Activated CD8-positive, alpha-beta memory T cell treated with anti-CD3 and anti-CD28 coated beads, Interleukin-2, amount 50 U/mL, for 4 hours (primary cell): ENCODE results near the gene RABEP1.
A peak's percentile ranks its signal among the peaks of the same experiment; 100 is the strongest.

Experiments
- DNase-seq: peaks from one replicate; pipeline ENCODE4 v3.0.0-alpha.2; 2020

RABEP1 gene

DNA sequence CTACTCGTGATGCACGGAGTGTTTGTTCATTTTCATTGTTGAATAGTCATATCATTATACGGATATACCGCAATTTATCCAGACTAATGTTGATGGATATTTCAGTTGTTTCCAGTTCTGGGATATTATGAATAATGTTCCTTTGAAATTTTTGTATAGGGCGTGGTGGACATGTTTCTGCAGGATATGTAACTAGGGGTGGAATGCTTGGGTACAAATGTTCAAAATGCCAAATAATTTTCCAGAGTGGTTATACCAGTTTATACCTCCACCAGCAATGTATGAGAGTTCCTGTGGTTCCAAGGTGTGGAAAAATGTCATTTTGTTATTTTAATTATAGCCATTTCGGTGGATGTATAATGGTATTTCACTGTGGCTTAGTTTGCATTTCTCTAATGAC, 83.7 kb downstream of the RABEP1 start:
- no peak for DNase-seq

DNA sequence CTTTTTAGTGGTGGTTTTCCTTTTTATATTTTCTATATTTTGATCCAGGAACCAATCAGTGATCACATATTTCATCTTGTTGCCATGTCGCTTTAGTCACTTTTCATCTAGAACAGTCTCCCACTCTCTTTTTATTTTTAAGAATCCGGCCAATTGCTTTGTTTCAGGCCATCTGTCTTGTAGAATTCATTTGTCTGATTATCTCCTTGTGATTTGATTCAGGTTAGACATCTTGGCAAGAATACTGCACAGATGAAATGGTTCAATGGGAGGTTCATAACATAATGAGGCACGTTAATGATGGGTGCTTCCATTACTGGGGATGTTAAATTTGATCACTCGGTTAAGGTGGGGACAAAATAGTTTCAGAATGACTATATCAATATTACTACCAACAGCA, 88.3 kb downstream of the RABEP1 start:
- no peak for DNase-seq

DNA sequence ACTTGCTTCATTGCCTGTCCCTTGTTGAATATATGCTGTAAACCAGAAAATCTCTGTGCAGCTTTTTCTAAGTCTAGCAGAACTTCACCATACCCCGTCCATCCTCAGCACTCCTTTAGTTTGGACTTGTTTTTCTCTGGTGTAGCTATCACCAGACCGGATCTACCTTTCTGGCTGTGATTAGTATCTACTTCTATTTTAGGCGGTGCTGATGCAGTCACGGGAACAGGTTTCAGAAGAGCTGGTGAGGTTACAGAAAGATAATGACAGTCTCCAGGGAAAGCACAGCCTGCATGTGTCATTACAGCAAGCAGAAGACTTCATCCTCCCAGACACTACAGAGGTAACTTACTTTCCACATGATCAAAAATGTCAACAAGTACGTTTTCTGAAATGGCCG, 91.0 kb downstream of the RABEP1 start:
- DNase-seq = no peak

GRCh38 chr17:5378566-5379207, 96.6 kb downstream of the RABEP1 start:
- DNase-seq = no peak

DNA sequence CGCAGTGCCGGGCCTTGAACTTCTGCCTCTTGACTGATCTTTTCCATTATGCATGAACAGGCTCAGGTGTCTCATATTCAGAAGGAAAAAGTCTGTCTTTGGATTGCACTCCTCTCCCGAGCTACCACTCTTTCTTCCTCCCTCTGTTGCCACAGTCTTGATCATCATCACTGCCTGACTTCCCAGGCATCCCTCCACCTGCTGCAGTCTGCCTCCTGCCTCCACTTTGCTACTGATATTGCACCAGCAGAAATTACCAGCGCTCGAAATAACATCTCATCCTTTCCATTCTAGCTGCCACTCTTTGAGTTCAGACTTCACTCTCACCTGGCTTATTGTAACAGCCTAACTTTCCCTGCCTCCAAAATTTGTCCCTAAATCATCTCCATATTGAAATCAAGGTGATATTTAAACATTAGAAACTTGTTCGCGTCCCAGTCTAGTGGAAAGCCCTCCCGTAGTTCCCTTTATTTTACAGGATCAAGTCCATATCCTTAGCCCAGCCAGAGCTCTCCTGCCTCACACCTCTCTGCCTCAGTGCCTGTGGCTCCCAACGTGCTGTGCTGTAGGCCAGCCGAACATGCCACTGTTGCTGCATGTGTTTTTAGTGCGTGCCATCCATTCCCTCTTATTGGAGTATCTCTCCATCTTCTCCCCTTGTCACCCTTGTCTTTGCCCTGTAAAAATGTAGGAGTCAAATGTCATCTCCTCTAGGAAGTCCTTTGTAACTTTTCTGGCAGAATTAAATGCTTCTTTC, 97.4 kb downstream of the RABEP1 start:
- DNase-seq = no peak

GRCh38 chr17:5380491-5381135, 98.5 kb downstream of the RABEP1 start:
- DNase-seq = no peak

DNA sequence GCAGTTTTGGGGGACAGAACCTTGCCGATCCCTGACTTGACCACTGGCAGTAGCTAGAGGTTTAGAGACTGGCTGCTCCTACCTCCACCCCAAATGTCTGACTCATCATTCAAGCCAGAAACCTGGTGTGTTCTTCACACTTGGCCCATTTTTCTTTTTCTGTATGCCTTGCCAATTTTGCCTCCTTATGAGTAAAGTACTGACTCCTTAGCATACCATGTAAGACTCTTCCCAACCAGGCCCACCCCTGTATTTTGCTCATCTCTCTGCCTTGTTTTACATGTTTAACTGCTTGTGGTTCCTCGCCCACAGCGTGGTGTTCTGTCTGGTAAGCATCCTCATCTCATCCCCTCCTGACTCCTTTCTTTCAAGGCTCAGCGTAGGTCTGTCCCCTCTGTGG, 99.5 kb downstream of the RABEP1 start:
- no peak for DNase-seq

- DNase-seq = no peak
Observed at GRCh38 chr17:5391678-5392077, 109.6 kb downstream of the RABEP1 start.

DNA sequence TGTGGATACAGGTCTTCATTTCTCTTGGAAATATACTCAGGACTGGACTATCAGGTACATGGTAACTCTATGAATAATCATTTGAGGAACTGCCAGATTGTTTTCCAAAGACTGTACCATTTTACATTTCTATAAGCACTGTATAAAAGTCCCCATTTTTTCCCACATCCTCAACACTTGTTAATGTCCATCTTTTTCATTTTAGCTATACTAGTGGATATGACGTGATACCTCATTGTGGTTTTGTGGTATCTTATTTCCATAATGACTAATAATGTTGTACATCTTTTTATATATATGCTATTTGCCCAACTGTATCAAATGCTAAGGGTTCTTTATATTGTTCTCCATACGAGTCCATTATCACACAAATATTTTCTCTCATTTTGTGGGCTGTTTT, 114.5 kb downstream of the RABEP1 start:
- no peak for DNase-seq

- no peak for DNase-seq
Observed at GRCh38 chr17:5399767-5400166, 117.7 kb downstream of the RABEP1 start.

DNA sequence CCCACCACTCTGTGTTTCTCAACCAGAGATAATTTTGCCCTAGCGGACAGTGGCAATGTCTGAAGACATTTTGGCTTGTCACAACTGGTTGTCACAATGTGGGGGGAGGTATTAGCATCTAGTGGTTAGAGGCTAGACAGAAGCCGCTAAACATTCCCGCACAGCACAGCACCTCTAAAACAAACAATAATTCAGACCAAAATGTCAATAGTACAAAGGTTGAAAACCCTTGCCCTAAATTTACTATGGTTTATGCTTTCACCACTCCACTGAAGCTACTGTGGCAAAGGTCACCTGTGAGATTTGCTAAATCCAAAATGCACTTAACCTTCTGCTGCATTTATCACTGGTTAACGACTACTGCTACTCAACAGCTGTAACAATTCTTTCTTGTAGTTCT, 123.3 kb downstream of the RABEP1 start:
- DNase-seq = no peak

DNA sequence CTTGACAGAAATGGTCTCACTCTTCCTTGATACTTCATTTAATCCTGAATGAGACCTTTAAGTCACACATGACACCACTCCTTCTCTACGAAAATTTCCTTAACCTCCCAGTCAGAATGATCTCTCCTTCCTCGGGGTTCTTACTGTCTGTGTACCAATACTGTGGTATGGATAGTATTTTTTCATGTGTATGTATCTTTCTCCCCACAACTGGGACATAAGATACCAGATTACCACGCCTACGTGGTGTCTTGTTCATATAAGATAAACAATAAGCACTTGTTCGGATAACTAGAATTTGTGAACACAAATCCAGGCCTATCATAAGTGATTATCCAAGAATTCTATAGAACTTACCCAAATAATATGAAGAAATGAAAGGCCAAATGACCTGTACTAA, 126.1 kb downstream of the RABEP1 start:
- no peak for DNase-seq

DNA sequence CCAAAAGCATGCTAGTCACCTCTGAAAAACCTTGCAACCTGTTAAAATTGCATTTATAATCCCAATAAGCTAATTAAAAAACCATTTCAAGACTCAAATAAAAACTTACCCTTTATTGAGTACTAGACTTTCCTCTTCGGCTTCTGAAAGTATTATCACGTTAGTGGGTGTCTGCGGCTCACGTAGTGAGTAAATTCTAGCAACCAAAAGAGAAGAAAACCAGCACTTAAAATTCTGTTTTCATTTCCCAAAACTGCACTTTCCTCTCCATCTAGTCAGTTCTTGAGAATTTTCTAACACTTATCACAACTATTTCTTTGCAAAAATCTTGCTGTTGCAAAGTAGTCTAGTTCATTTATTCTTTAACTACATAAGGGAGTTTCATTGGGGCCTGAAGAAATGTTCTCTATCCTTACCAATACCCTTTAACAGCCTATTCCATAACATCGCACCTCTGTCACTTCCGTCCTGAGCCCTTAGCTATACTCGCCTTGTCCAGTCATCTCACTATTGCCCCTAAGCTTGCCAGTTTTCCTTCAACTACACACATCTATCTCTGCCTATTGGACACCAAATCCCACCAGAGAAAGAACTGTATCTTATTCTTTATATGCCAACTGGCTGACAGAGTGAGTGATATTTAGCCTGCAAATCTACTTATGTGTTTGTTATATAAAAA, 128.6 kb downstream of the RABEP1 start:
- no peak for DNase-seq

GRCh38 chr17:5413682-5414081, 131.6 kb downstream of the RABEP1 start:
- DNase-seq = no peak

GRCh38 chr17:5416901-5417300, 134.8 kb downstream of the RABEP1 start:
- DNase-seq = no peak

DNA sequence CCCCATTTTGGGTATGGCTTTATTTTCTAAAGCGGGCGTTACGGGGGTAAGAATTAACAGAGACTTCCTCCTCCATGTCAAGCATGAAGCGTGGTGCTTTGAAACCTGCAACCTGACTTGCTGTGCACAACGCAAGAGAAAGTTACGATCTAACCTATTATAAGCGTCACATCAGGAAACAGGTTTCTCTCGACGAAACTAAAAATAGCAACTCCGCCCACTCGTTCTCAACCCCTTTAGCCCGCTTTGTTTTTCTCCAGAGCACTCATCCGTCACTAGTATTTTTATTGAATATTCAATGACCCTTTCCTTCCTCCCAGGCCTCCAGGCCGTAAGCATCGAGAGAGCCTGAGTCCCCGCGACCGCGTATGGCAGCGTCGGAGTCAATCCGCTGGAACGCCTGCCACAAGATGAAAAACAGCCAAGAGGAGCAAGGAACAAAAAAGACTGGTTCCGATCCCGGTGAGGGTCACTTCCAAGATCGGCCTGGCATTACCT, 136.8 kb downstream of the RABEP1 start:
- DNase-seq = peak; percentile 58

GRCh38 chr17:5419356-5419958, 137.4 kb downstream of the RABEP1 start, which contains the start of gene NUP88:
Gene NUP88, minus strand, starts transcription at chr17:5419662. Its CDS starts 12 bp downstream, at chr17:5419650.
- DNase-seq = peak; percentile 94

GRCh38 chr17:5419959-5420653, 138.0 kb downstream of the RABEP1 start, which contains the start of gene RPAIN:
Gene RPAIN, plus strand, starts transcription at chr17:5420182. Its CDS starts 29 bp downstream, at chr17:5420211.
- DNase-seq = peak; percentile 79

- DNase-seq = no peak
Observed at GRCh38 chr17:5422505-5422904, 140.4 kb downstream of the RABEP1 start.

- no peak for DNase-seq
Observed at GRCh38 chr17:5424909-5425308, 142.8 kb downstream of the RABEP1 start.

DNA sequence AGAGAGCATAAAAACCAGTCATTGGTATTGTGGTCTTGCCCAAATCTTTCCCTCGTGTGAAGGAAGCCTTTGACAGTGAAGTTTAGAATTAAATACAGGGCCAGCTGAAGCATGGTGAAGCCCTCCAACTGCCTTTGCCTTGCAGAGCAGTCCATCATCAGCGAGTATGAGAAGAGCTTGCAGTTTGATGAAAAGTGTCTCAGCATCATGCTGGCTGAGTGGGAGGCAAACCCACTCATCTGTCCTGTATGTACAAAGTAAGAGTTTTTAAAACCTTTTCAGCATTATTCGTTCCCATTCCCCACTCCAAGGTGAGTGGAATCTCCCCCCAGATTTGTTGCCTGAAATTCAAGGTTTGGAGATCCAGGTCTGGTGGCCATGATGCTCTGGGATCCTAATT, 143.7 kb downstream of the RABEP1 start:
- no peak for DNase-seq
